ENCODE data around the gene S100A2.

The S100A2 gene

DNA sequence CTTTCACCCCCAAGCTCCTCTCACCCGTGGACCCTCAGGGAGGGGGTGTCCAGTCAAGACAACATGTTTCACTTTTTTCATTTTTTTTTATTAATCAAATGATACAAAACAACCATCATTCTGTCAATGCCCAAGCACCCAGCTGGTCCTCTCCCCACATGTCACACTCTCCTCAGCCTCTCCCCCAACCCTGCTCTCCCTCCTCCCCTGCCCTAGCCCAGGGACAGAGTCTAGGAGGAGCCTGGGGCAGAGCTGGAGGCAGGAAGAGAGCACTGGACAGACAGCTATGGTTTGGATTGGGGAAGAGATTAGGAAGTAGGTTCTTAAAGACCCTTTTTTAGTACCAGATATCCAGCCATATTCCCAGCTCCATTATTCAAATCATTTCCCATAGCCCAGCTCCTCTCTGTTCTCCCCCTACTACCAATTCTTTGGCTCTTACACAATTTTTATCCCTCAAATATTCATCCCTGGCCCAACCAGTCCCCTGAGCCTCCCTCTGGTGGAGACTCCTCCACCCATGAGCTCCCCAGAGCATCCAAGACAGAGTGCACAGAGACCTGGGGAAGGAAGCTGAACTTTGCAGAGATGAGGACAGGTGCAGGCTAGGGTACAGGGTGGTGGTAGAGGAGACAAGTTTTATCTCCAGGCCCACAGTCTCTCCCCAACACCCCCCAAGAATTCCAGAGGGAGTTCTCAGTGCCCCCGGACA is 48.7 kb upstream of the S100A2 start:
- no peaks in the 10 kb centered on the region for H3K27me3 ChIP-seq (ENCODE audit: low read length)
- no peak overlapping the region for H3K27ac ChIP-seq (ENCODE audit: low read depth, low read length)

GRCh38 chr1:153613406-153613805 is 47.8 kb upstream of the S100A2 start:
- no peak overlapping the region for H3K4me3 ChIP-seq (ENCODE audit: insufficient read depth, low read length, poor library complexity, severe bottlenecking)
- TF ChIP-seq, protein P1, sequence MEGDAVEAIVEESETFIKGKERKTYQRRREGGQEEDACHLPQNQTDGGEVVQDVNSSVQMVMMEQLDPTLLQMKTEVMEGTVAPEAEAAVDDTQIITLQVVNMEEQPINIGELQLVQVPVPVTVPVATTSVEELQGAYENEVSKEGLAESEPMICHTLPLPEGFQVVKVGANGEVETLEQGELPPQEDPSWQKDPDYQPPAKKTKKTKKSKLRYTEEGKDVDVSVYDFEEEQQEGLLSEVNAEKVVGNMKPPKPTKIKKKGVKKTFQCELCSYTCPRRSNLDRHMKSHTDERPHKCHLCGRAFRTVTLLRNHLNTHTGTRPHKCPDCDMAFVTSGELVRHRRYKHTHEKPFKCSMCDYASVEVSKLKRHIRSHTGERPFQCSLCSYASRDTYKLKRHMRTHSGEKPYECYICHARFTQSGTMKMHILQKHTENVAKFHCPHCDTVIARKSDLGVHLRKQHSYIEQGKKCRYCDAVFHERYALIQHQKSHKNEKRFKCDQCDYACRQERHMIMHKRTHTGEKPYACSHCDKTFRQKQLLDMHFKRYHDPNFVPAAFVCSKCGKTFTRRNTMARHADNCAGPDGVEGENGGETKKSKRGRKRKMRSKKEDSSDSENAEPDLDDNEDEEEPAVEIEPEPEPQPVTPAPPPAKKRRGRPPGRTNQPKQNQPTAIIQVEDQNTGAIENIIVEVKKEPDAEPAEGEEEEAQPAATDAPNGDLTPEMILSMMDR (IDR thresholded peaks at IDR 0.05; ENCODE audit: insufficient read depth, low read length, poor library complexity, severe bottlenecking): no peak
- TF ChIP-seq EZH2phosphoT487 (conservative IDR thresholded peaks at IDR 0.05; ENCODE audit: low read length): no peak
- no peaks in the 10 kb centered on the region for H3K79me2 ChIP-seq (ENCODE audit: insufficient read depth, low read length)
- H3K4me2 ChIP-seq (ENCODE audit: low read depth, low read length, poor library complexity, severe bottlenecking): no peak overlapping the region
- H3K9ac ChIP-seq (ENCODE audit: low read length): no peak overlapping the region
- no peaks in the 10 kb centered on the region for H3K9me3 ChIP-seq (ENCODE audit: insufficient read depth, low read length)
- H3K27me3 ChIP-seq (ENCODE audit: low read length): no peaks in the 10 kb centered on the region
- no peak overlapping the region for H2AFZ ChIP-seq (ENCODE audit: low read depth, low read length, severe bottlenecking)
- no peaks in the 10 kb centered on the region for H3K36me3 ChIP-seq (ENCODE audit: low read length)
- H3K27ac ChIP-seq (ENCODE audit: low read depth, low read length): no peak overlapping the region
- H3K9me2 ChIP-seq (replicated peaks; ENCODE audit: insufficient read depth, low read length): no peaks in the 10 kb centered on the region
- no peaks in the 10 kb centered on the region for H4K20me1 ChIP-seq (ENCODE audit: low read depth, low read length)
- no peaks in the 10 kb centered on the region for H3F3A ChIP-seq (ENCODE audit: insufficient read depth)

More for the DNA sequence above, 48.7 kb upstream of the S100A2 start:
- no peaks in the 10 kb centered on the region for H4K20me1 ChIP-seq (ENCODE audit: low read depth, low read length)
- no peak overlapping the region for H3K9ac ChIP-seq (ENCODE audit: low read length)
- no peaks in the 10 kb centered on the region for H3F3A ChIP-seq (ENCODE audit: insufficient read depth)
- H3K9me2 ChIP-seq (replicated peaks; ENCODE audit: insufficient read depth, low read length): no peaks in the 10 kb centered on the region
- no peak overlapping the region for H3K4me2 ChIP-seq (ENCODE audit: low read depth, low read length, poor library complexity, severe bottlenecking)
- no peak for TF ChIP-seq EZH2phosphoT487 (conservative IDR thresholded peaks at IDR 0.05; ENCODE audit: low read length)
- TF ChIP-seq, protein P1 (IDR thresholded peaks at IDR 0.05; ENCODE audit: insufficient read depth, low read length, poor library complexity, severe bottlenecking): no peak
- no peak overlapping the region for H3K4me3 ChIP-seq (ENCODE audit: insufficient read depth, low read length, poor library complexity, severe bottlenecking)
- no peak overlapping the region for H2AFZ ChIP-seq (ENCODE audit: low read depth, low read length, severe bottlenecking)
- H3K9me3 ChIP-seq (ENCODE audit: insufficient read depth, low read length): no peaks in the 10 kb centered on the region
- no peaks in the 10 kb centered on the region for H3K36me3 ChIP-seq (ENCODE audit: low read length)
- H3K79me2 ChIP-seq (ENCODE audit: insufficient read depth, low read length): no peaks in the 10 kb centered on the region

GRCh38 chr1:153612755-153613331 is 47.2 kb upstream of the S100A2 start, which contains the start of gene S100A16:
TSS of gene S100A16 (minus strand) at chr1:153613137. CDS start at chr1:153608151, 4,986 bp downstream.
- no peak within 1 kb of the TSS for H3K9ac ChIP-seq (ENCODE audit: low read length)
- H3K79me2 ChIP-seq (ENCODE audit: insufficient read depth, low read length): no peaks in the 10 kb centered on the region
- no peak within 1 kb of the TSS for H3K27ac ChIP-seq (ENCODE audit: low read depth, low read length)
- H3K9me3 ChIP-seq (ENCODE audit: insufficient read depth, low read length): no peaks in the 10 kb centered on the region
- H3K9me2 ChIP-seq (replicated peaks; ENCODE audit: insufficient read depth, low read length): no peaks in the 10 kb centered on the region
- no peak within 1 kb of the TSS for H2AFZ ChIP-seq (ENCODE audit: low read depth, low read length, severe bottlenecking)
- no peaks in the 10 kb centered on the region for H3K36me3 ChIP-seq (ENCODE audit: low read length)
- H3K4me3 ChIP-seq (ENCODE audit: insufficient read depth, low read length, poor library complexity, severe bottlenecking): no peak within 1 kb of the TSS
- no peak within 1 kb of the TSS for H3K4me2 ChIP-seq (ENCODE audit: low read depth, low read length, poor library complexity, severe bottlenecking)
- TF ChIP-seq EZH2phosphoT487 (conservative IDR thresholded peaks at IDR 0.05; ENCODE audit: low read length): no peak
- TF ChIP-seq, protein P1 (IDR thresholded peaks at IDR 0.05; ENCODE audit: insufficient read depth, low read length, poor library complexity, severe bottlenecking): no peak
- H4K20me1 ChIP-seq (ENCODE audit: low read depth, low read length): no peaks in the 10 kb centered on the region
- no peaks in the 10 kb centered on the region for H3F3A ChIP-seq (ENCODE audit: insufficient read depth)
- H3K27me3 ChIP-seq (ENCODE audit: low read length): no peaks in the 10 kb centered on the region
